Esophagus squamous epithelium (tissue), 4 donors: ENCODE data around the gene CES2. TPM values are rescaled to one million over a fixed set of nuclear protein-coding genes. Genes with fewer than 3 reads are reported as not detected.

Experiments used
- total RNA-seq, 4 donors: library from RNA; depleted of rRNA; stranded (reverse); fragments of >200 nt; gene quantifications; one replicate each; pipeline ENCODE4 v1.1.0, GENCODE V29; 2016

CES2 gene
- total RNA-seq, 4 donors from 2014 or later: 120 to 250 (median 170) TPM

Other genes with a start within 250 kb of the CES2 start
- 10 to 100 TPM; 13.7 to 24.0 (median 15.8) TPM for gene CMTM4, start 238.8 kb upstream of the CES2 start, total RNA-seq
- 100 to 1,000 TPM in 1 of 4 donors, 10 to 100 TPM in 3; 66.4 to 140 (median 86.2) TPM for gene DYNC1LI2, start 183.9 kb upstream of the CES2 start, total RNA-seq
- gene TERB1, start 133.9 kb upstream of the CES2 start, total RNA-seq: not detected
- gene NAE1, start 104.5 kb upstream of the CES2 start, total RNA-seq: 10 to 100 TPM; 31.4 to 74.7 (median 45.7) TPM
- not detected for gene CA7, start 91.1 kb upstream of the CES2 start, total RNA-seq
- gene PDP2, start 55.0 kb upstream of the CES2 start, total RNA-seq: 10 to 100 TPM in 2 of 4 donors, 1 to 10 TPM in 2; 4.1 to 12.9 (median 9.4) TPM
- gene CDH16, start 16.6 kb upstream of the CES2 start, total RNA-seq: 1 to 10 TPM; 1.9 to 6.3 (median 4.1) TPM
- 100 to 1,000 TPM in 2 of 4 donors, 10 to 100 TPM in 2; 68.7 to 208 (median 129) TPM for gene RRAD, start 10.0 kb upstream of the CES2 start, total RNA-seq
- 100 to 1,000 TPM; 112 to 153 (median 126) TPM for gene CIAO2B, start 1.1 kb upstream of the CES2 start, total RNA-seq
- 1 to 10 TPM; 1.5 to 7.1 (median 3.6) TPM for gene CES3, start 25.8 kb downstream of the CES2 start, total RNA-seq
- 1 to 10 TPM; 4.8 to 9.6 (median 6.4) TPM for gene CES4A, start 53.1 kb downstream of the CES2 start, total RNA-seq
- gene CBFB, start 93.6 kb downstream of the CES2 start, total RNA-seq: 10 to 100 TPM; 26.0 to 59.3 (median 41.9) TPM
- 10 to 100 TPM; 14.2 to 22.5 (median 19.3) TPM for gene PHAF1, start 174.4 kb downstream of the CES2 start, total RNA-seq
- gene B3GNT9, start 215.5 kb downstream of the CES2 start, total RNA-seq: 10 to 100 TPM in 2 of 4 donors, 1 to 10 TPM in 2; 4.1 to 13.1 (median 8.4) TPM
- gene TRADD, start 224.4 kb downstream of the CES2 start, total RNA-seq: 10 to 100 TPM; 27.7 to 39.8 (median 35.5) TPM
- gene FBXL8, start 224.4 kb downstream of the CES2 start, total RNA-seq: 10 to 100 TPM in 3 of 4 donors, 1 to 10 TPM in 1; 10.0 to 34.5 (median 19.9) TPM
- 10 to 100 TPM in 3 of 4 donors, 1 to 10 TPM in 1; 3.7 to 59.5 (median 19.6) TPM for gene HSF4, start 229.2 kb downstream of the CES2 start, total RNA-seq
- gene NOL3, start 235.0 kb downstream of the CES2 start, total RNA-seq: 10 to 100 TPM; 25.1 to 56.1 (median 36.7) TPM
- gene MATCAP1, start 248.4 kb downstream of the CES2 start, total RNA-seq: 10 to 100 TPM in 3 of 4 donors, 1 to 10 TPM in 1; 8.8 to 18.8 (median 13.4) TPM